ENCODE measurements around the gene CAMTA1.

Gene CAMTA1

DNA sequence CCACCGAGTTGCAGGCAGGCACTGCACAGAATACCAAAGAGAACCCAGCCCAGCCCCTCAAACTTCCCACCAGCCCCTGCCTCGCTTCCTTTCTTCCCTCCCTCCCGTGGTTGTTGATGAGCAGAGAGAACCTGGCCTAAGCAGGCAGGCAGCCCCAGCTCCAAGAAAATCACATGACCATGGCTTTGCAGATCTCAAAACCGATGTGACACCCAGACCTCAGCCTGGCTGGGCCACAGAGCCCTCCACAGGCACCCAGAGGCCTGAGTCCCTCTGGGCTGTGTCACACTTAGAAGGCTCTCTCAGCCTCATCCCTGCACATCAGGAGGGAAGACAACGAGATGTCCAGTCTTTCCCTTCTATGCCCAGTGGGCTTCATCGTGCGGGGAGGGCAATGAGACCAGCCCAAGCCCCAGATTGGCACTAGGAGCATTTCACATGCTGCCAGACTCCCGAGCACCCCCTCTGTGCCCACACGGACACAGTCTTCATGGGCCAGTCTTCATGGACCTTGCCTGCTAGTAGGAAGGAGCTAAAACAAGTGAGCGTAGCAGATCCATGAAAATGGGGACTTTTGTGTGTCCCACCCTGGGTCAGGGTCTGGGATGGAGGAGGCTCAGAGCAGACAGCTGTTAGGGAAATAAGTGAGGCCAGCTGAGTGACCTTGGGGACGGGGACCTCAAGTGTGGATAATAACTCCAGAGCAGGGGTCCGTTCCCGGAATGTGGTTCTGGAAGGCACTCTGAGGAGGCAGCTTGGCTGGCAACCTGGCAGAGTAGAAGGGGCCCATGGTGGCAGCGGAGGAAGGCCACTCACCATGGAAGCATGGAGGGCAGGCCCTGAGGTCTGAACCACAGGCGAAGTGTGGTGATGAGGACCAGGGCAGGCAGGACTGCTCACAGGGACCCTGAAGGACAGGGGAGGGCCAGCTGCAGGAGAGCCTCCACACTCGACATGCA lies 781.4 kb downstream of the CAMTA1 start:
- TF ChIP-seq ZNF8 (CRISPR knock-in tag; IDR thresholded peaks at IDR 0.05) (no peak), RARB (CRISPR knock-in tag; IDR thresholded peaks at IDR 0.05) (no peak), PPARA (CRISPR knock-in tag; IDR thresholded peaks at IDR 0.05; ENCODE audit: borderline replicate concordance) (no peak)
- TF ChIP-seq, protein P1, sequence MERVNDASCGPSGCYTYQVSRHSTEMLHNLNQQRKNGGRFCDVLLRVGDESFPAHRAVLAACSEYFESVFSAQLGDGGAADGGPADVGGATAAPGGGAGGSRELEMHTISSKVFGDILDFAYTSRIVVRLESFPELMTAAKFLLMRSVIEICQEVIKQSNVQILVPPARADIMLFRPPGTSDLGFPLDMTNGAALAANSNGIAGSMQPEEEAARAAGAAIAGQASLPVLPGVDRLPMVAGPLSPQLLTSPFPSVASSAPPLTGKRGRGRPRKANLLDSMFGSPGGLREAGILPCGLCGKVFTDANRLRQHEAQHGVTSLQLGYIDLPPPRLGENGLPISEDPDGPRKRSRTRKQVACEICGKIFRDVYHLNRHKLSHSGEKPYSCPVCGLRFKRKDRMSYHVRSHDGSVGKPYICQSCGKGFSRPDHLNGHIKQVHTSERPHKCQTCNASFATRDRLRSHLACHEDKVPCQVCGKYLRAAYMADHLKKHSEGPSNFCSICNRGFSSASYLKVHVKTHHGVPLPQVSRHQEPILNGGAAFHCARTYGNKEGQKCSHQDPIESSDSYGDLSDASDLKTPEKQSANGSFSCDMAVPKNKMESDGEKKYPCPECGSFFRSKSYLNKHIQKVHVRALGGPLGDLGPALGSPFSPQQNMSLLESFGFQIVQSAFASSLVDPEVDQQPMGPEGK (CRISPR knock-in tag; IDR thresholded peaks at IDR 0.05; ENCODE audit: borderline replicate concordance): no peak
- TF ChIP-seq, protein P2, sequence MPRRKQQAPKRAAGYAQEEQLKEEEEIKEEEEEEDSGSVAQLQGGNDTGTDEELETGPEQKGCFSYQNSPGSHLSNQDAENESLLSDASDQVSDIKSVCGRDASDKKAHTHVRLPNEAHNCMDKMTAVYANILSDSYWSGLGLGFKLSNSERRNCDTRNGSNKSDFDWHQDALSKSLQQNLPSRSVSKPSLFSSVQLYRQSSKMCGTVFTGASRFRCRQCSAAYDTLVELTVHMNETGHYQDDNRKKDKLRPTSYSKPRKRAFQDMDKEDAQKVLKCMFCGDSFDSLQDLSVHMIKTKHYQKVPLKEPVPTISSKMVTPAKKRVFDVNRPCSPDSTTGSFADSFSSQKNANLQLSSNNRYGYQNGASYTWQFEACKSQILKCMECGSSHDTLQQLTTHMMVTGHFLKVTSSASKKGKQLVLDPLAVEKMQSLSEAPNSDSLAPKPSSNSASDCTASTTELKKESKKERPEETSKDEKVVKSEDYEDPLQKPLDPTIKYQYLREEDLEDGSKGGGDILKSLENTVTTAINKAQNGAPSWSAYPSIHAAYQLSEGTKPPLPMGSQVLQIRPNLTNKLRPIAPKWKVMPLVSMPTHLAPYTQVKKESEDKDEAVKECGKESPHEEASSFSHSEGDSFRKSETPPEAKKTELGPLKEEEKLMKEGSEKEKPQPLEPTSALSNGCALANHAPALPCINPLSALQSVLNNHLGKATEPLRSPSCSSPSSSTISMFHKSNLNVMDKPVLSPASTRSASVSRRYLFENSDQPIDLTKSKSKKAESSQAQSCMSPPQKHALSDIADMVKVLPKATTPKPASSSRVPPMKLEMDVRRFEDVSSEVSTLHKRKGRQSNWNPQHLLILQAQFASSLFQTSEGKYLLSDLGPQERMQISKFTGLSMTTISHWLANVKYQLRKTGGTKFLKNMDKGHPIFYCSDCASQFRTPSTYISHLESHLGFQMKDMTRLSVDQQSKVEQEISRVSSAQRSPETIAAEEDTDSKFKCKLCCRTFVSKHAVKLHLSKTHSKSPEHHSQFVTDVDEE (CRISPR knock-in tag; IDR thresholded peaks at IDR 0.05): no peak
- no peak for ATAC-seq

DNA sequence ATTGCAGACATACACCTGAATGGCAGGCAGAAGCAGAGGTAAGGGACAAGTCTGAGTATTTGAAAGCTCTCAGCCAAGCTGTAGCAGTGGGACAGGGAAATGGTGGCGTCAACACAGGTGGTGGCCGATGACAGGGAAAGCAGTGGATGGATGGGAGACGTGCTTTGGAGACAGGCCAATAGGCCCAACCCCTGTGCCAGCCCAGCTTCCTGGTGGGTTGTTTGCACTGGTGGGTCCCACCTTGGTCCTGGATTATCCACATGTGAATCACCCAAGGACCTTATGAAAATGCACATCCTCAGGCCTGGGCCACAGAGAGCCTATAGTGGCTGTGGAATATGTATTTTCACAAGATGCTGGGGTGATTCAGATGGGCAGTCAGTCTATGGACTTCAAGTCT lies 782.1 kb downstream of the CAMTA1 start:
- TF ChIP-seq, protein P2 (CRISPR knock-in tag; IDR thresholded peaks at IDR 0.05): no peak
- TF ChIP-seq TOX (CRISPR knock-in tag; IDR thresholded peaks at IDR 0.05; ENCODE audit: borderline replicate concordance): no peak
- TF ChIP-seq PPARA (CRISPR knock-in tag; IDR thresholded peaks at IDR 0.05; ENCODE audit: borderline replicate concordance): no peak
- no peak for TF ChIP-seq GLIS3 (CRISPR knock-in tag; IDR thresholded peaks at IDR 0.05)
- ATAC-seq: no peak

DNA sequence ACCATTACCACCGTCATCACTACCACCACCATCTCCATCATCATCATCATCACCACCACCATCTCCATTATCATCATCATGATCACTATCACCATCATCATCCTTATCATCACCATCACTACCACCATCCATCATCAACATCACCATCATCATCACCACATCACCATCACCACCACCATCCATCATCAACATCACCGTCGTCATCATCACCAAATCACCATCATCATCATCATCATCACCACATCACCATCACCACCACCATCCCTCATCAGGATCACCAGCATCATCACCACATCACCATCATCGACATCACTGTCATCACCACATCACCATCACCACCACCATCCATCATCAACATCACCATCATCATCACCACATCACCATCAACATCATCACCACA lies 782.8 kb downstream of the CAMTA1 start:
- no peak for ATAC-seq
- no peak for TF ChIP-seq ZNF565 (CRISPR knock-in tag; conservative IDR thresholded peaks at IDR 0.05; ENCODE audit: low read depth)

DNA sequence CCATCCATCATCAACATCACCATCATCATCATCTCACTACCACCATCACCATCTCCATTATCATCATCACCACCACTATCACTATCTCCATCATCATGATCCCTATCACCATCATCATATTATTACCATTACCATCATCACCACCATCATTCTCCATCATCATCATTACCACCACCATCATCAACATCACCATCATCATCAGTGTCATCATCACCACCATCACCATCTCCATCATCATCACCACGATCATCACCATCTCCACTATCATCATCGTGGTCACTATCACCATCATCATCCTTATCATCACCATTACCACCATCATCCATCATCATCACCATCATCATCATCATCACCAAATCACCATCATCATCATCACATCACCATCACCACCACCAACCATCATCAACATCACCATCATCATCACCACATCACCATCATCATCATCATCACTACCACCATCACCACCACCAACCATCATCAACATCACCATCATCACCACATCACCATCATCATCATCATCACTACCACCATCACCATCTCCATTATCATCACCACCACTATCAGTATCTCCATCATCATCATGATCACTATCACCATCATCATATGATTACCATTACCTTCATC lies 783.8 kb downstream of the CAMTA1 start:
- TF ChIP-seq OSR1 (CRISPR knock-in tag; IDR thresholded peaks at IDR 0.05): no peak
- no peak for TF ChIP-seq ZFP3 (CRISPR knock-in tag; IDR thresholded peaks at IDR 0.05)
- no peak for TF ChIP-seq GLIS3 (CRISPR knock-in tag; IDR thresholded peaks at IDR 0.05)
- TF ChIP-seq, protein P1 (CRISPR knock-in tag; IDR thresholded peaks at IDR 0.05; ENCODE audit: borderline replicate concordance): no peak
- no peak for TF ChIP-seq ZFP30 (CRISPR knock-in tag; IDR thresholded peaks at IDR 0.05)
- no peak for TF ChIP-seq PPARA (CRISPR knock-in tag; IDR thresholded peaks at IDR 0.05; ENCODE audit: borderline replicate concordance)
- TF ChIP-seq TCF4 (CRISPR knock-in tag; IDR thresholded peaks at IDR 0.05; ENCODE audit: borderline replicate concordance): no peak
- TF ChIP-seq, protein P3, sequence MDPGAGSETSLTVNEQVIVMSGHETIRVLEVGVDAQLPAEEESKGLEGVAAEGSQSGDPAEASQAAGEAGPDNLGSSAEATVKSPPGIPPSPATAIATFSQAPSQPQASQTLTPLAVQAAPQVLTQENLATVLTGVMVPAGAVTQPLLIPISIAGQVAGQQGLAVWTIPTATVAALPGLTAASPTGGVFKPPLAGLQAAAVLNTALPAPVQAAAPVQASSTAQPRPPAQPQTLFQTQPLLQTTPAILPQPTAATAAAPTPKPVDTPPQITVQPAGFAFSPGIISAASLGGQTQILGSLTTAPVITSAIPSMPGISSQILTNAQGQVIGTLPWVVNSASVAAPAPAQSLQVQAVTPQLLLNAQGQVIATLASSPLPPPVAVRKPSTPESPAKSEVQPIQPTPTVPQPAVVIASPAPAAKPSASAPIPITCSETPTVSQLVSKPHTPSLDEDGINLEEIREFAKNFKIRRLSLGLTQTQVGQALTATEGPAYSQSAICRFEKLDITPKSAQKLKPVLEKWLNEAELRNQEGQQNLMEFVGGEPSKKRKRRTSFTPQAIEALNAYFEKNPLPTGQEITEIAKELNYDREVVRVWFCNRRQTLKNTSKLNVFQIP (CRISPR knock-in tag; IDR thresholded peaks at IDR 0.05; ENCODE audit: borderline replicate concordance, low read depth): no peak
- TF ChIP-seq BACH2 (CRISPR knock-in tag; IDR thresholded peaks at IDR 0.05; ENCODE audit: borderline replicate concordance): no peak
- TF ChIP-seq, protein P2 (CRISPR knock-in tag; IDR thresholded peaks at IDR 0.05): no peak
- TF ChIP-seq ZC3H10 (CRISPR knock-in tag; IDR thresholded peaks at IDR 0.05): no peak
- no peak for ATAC-seq
